A549 treated with dexamethasone at 1 μM for 4 hours (cell line): ENCODE results near the gene RAB23. TPM values are rescaled to one million over a fixed set of nuclear protein-coding genes. Genes with fewer than 3 reads are reported as not detected.

ENCODE experiments used
- total RNA-seq: library from RNA; stranded (reverse); fragments of 200-300 nt; extraction: Qiagen RNA extraction; gene quantifications from 5 replicates; pipeline ENCODE4 v1.2.3, GENCODE V29; 2022

RAB23 gene
- total RNA-seq: 7.1 to 9.5 TPM (median 8.8 TPM) in 5 replicates

GRCh38 chr6:57221936-57222742 lies at the start of gene RAB23:
RAB23 (minus strand) TSS chr6:57222307; CDS start chr6:57210380, 11,927 bp downstream.

GRCh38 chr6:57172136-57173055 lies 49.7 kb downstream of the RAB23 start, which contains the start of gene BAG2:
BAG2 (plus strand) TSS chr6:57172326; CDS start chr6:57172698, 372 bp downstream.

Other genes with a start within 250 kb of the RAB23 start
- 3.9 to 6.2 TPM (median 4.9 TPM) in 5 replicates for gene KIAA1586, start 175.6 kb downstream of the RAB23 start, total RNA-seq
- 8.0 to 12.1 TPM (median 9.7 TPM) in 5 replicates for gene ZNF451, start 132.1 kb downstream of the RAB23 start, total RNA-seq
- gene BAG2, start 50.0 kb downstream of the RAB23 start, total RNA-seq: 6.1 to 7.0 TPM (median 6.7 TPM) in 5 replicates
- 11.2 to 13.5 TPM (median 13.1 TPM) in 5 replicates for gene PRIM2, start 95.3 kb upstream of the RAB23 start, total RNA-seq